Ovary (tissue), 3 donors: ENCODE results near the gene SRGAP3.

ENCODE experiments used
- EP300 ChIP-seq: sonication (generic); formaldehyde crosslinking; IDR thresholded peaks from one replicate; pipeline ENCODE4 v1.6.1; 2017; ENCODE audit warnings: antibody characterized with exemption
- POLR2A ChIP-seq: fragments of 450-650 bp; IDR thresholded peaks from one replicate; pipeline ENCODE4 v1.6.1; 2017; ENCODE audit warnings: antibody characterized with exemption, mild to moderate bottlenecking, moderate library complexity
- TF ChIP-seq, protein P1 (sequence below), 3 donors: fragments of 450-650 bp in 2 of 3; fragments of 200-600 bp in 1 of 3; IDR thresholded peaks; one replicate each; pipeline versions ENCODE4 v1.5.1 to v1.8.0; 2016 to 2022; ENCODE audit warnings: antibody characterized with exemption in 3 of 3, mild to moderate bottlenecking in 1 of 3
- donor health status: DM: no; HTN: no; CAD: no.

GRCh38 chr3:9075762-9076161 lies 173.7 kb downstream of the SRGAP3 start:
- TF ChIP-seq POLR2A (no peak), EP300 (no peak)
- TF ChIP-seq, protein P1, sequence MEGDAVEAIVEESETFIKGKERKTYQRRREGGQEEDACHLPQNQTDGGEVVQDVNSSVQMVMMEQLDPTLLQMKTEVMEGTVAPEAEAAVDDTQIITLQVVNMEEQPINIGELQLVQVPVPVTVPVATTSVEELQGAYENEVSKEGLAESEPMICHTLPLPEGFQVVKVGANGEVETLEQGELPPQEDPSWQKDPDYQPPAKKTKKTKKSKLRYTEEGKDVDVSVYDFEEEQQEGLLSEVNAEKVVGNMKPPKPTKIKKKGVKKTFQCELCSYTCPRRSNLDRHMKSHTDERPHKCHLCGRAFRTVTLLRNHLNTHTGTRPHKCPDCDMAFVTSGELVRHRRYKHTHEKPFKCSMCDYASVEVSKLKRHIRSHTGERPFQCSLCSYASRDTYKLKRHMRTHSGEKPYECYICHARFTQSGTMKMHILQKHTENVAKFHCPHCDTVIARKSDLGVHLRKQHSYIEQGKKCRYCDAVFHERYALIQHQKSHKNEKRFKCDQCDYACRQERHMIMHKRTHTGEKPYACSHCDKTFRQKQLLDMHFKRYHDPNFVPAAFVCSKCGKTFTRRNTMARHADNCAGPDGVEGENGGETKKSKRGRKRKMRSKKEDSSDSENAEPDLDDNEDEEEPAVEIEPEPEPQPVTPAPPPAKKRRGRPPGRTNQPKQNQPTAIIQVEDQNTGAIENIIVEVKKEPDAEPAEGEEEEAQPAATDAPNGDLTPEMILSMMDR (IDR thresholded peaks at IDR 0.05), result no peak
